Measurements from ENCODE around the gene CD2BP2.

Gene CD2BP2

GRCh38 chr16:30378236-30379157 lies 23.4 kb upstream of the CD2BP2 start:
- DNase-seq (ENCODE audit: low spot score), result peak; percentile 99

- peak; percentile 90 for DNase-seq (ENCODE audit: low spot score)
Observed at GRCh38 chr16:30377812-30378235, 22.7 kb upstream of the CD2BP2 start.

GRCh38 chr16:30377050-30377811 lies 22.1 kb upstream of the CD2BP2 start:
- no peak for DNase-seq (ENCODE audit: low spot score)

- DNase-seq (ENCODE audit: low spot score), result no peak
Observed at GRCh38 chr16:30376461-30376902, 21.4 kb upstream of the CD2BP2 start.

GRCh38 chr16:30375864-30376263 lies 20.8 kb upstream of the CD2BP2 start:
- no peak for DNase-seq (ENCODE audit: low spot score)

GRCh38 chr16:30374538-30374937 lies 19.4 kb upstream of the CD2BP2 start, which contains the start of gene MYL11:
Gene MYL11 (plus strand): TSS chr16:30374802. CDS start chr16:30374858, 56 bp downstream.
- no peak for DNase-seq (ENCODE audit: low spot score)

GRCh38 chr16:30372725-30373124 lies 17.6 kb upstream of the CD2BP2 start:
- DNase-seq (ENCODE audit: low spot score), result no peak

- DNase-seq (ENCODE audit: low spot score), result no peak
Observed at GRCh38 chr16:30372038-30372712, 17.1 kb upstream of the CD2BP2 start.

- DNase-seq (ENCODE audit: low spot score), result no peak
Observed at GRCh38 chr16:30371248-30371816, 16.2 kb upstream of the CD2BP2 start.

- peak; percentile 100 for DNase-seq (ENCODE audit: low spot score)
Observed at GRCh38 chr16:30370456-30371247, 15.5 kb upstream of the CD2BP2 start, which contains the start of gene TBC1D10B. Gene TBC1D10B (minus strand): TSS chr16:30370494. CDS start chr16:30370183, 311 bp downstream.

GRCh38 chr16:30369938-30370455 lies 14.9 kb upstream of the CD2BP2 start:
- DNase-seq (ENCODE audit: low spot score), result no peak

GRCh38 chr16:30369091-30369937 lies 14.2 kb upstream of the CD2BP2 start:
- no peak for DNase-seq (ENCODE audit: low spot score)

GRCh38 chr16:30368792-30369090 lies 13.6 kb upstream of the CD2BP2 start:
- no peak for DNase-seq (ENCODE audit: low spot score)

- DNase-seq (ENCODE audit: low spot score), result no peak
Observed at GRCh38 chr16:30368122-30368791, 13.1 kb upstream of the CD2BP2 start.

GRCh38 chr16:30367349-30368009 lies 12.4 kb upstream of the CD2BP2 start:
- DNase-seq (ENCODE audit: low spot score), result no peak

- DNase-seq (ENCODE audit: low spot score), result no peak
Observed at GRCh38 chr16:30366511-30366910, 11.4 kb upstream of the CD2BP2 start.

- DNase-seq (ENCODE audit: low spot score), result no peak
Observed at GRCh38 chr16:30365200-30365599, 10.1 kb upstream of the CD2BP2 start.

GRCh38 chr16:30361180-30361579 lies 6.1 kb upstream of the CD2BP2 start:
- DNase-seq (ENCODE audit: low spot score), result no peak

- DNase-seq (ENCODE audit: low spot score), result no peak
Observed at GRCh38 chr16:30359871-30360170, 4.7 kb upstream of the CD2BP2 start.
